ENCODE results near the gene SMIM44.
A peak's percentile ranks its signal among the peaks of the same experiment; 100 is the strongest.

Gene SMIM44

DNA sequence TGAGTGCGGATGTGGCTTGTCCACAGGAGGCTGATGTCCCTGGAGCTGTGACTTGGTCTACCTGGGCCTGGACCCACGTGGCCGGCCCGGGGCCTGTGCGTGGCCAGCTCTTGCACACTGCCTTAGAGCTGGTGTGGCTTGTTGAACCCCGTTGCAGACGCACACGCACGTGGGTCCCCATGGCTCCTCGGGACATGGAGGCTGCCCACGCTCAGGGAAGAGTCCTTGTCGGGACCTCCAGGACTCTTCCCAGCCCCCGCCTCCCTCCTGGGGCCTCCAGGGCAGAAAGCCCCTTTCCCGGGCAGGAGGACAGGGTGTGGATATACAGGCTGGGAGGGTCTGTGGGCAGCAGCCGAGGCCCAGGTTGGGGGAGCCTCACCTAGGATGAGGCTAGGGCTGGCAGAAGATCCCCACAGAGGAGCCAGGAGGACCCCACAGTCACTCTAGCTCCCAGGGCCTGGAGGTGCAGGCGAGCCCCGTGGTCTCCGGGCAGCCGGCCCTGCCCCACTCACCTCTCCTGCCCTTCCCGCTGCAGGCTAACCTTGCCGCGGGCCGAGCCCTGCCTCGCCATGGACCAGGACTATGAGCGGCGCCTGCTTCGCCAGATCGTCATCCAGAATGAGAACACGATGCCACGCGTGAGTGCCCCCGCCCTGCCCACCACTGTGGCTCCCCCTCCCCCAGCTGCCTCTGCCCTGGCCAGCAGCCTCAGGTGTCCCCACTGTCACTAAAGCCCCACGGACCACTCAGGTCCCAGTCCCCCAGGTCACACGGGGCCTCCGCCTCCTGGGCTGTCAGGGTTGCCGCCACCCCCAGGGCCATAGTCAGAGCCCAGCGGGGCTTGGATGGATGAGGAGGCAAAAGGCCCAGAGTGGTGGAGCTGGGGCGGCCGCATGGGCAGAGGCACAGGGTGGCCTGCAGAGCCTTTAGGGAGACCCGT is 39.5 kb upstream of the SMIM44 start:
- H3K9me3 Mint-ChIP-seq: no peaks in the 10 kb centered on the region
- H3K4me3 Mint-ChIP-seq: no peak overlapping the region
- no peak overlapping the region for H3K27ac Mint-ChIP-seq
- DNase-seq (no peak), ATAC-seq (replicated peaks) (no peak)
- no peaks in the 10 kb centered on the region for H3K27me3 Mint-ChIP-seq
- H3K4me1 Mint-ChIP-seq: peaks cover 17 to 19% of the 10 kb centered on the region in 2 donors
- H3K36me3 Mint-ChIP-seq: peaks cover 35 to 36% of the 10 kb centered on the region in 2 donors

DNA sequence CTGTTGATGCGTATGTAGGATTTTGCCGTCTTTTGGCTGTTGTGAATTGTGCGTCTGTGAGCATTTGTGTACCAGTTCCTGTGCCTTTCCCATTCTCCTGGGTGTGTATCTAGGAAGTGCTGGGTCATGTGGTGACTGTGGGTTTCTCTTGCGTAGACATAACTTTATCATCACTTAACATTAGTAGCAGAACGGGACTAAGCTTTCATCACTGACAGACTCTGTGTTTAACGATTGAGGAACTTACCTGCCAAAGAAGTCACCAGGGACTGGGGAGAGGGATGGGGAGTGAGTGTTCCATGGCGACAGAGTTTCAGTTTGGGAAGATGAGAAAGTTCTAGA is 37.8 kb upstream of the SMIM44 start:
- H3K27ac Mint-ChIP-seq: no peak overlapping the region
- no peak for ATAC-seq (replicated peaks)
- peaks cover 0 to 2% of the 10 kb centered on the region in 2 donors for H3K9me3 Mint-ChIP-seq
- no peaks in the 10 kb centered on the region for H3K27me3 Mint-ChIP-seq
- peaks cover 26 to 32% of the 10 kb centered on the region in 2 donors for H3K4me1 Mint-ChIP-seq
- H3K4me3 Mint-ChIP-seq: no peak overlapping the region
- peaks cover 34 to 35% of the 10 kb centered on the region in 2 donors for H3K36me3 Mint-ChIP-seq
- no peak for DNase-seq

DNA sequence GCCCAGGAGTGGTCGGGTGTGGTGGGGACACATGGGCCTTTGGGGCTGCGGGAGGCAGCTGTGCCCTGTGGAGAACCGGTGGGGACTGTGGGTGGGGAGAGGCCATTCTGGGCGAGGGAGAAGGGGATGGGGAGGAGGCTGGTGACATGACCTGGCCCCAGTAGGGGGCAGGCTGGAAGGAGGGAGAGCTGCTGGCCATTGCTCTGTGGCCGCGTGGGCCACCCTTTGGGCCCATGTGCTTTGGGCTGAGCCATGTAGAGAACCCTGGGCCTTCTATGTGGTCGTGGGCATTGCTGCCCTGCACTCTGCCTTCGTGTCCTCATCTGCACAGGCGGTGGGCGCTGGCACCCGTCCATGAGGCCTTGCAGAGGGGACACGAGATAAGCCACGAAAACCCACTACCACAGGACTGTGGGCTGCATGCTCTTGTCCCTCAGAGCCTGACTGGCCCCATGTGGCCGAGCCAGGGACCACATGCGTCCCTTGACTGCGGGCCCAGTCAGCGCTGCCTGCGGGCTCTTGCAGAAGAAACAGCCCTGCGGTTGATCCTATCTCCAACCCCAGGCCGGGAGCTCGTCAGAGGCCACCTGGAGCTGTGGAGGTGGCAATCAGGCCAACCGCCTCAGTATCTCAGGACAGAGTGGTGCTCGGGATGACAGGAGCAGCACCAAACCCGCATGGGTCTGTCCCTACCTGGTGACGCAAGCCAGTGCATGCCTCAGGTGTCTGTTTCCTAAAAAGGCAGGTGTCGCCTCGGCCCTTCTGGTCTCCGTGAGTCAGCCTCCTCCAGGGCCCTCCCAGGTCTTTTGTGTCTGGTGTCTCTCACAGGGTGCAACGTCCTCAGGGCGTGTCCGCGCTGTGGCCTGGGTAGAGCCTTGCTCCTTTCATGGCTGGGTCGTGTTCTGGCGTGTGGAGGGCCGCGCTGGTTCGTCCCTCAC is 37.2 kb upstream of the SMIM44 start:
- Mint-ChIP-seq H3K9me3 (peaks cover 0 to 2% of the 10 kb centered on the region in 2 donors), H3K27ac (peak overlapping the region; percentile 83), H3K4me3 (no peak overlapping the region), H3K36me3 (peaks cover 32 to 35% of the 10 kb centered on the region in 2 donors), H3K27me3 (no peaks in the 10 kb centered on the region), H3K4me1 (peaks cover 29 to 38% of the 10 kb centered on the region in 2 donors)
- DNase-seq (no peak), ATAC-seq (replicated peaks) (no peak)

DNA sequence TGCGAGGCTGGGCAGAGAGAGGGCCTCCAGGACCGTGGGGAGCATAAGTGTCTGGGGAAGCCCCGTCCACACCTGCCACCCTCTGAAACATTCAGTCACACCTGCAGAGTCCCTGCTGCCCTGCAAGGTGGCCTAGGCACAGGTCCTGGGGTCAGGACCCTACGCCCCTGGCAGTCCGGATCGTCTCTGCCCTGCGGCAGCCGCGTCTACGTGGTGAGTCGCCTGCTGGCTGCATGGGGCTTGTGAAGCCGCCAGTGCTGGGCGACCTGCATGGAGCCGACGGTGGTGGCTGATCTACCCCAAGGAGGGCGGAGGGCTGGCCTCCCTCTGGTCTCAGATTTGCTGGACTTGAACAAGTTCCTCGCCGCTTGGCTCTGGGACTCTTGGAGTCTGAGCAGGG is 35.9 kb upstream of the SMIM44 start:
- Mint-ChIP-seq H3K4me1 (peaks cover 35 to 50% of the 10 kb centered on the region in 2 donors), H3K36me3 (peaks cover 25 to 28% of the 10 kb centered on the region in 2 donors), H3K9me3 (peaks cover 0 to 2% of the 10 kb centered on the region in 2 donors), H3K27ac (no peak overlapping the region), H3K4me3 (no peak overlapping the region), H3K27me3 (no peaks in the 10 kb centered on the region)
- ATAC-seq (replicated peaks) (no peak), DNase-seq (no peak)

DNA sequence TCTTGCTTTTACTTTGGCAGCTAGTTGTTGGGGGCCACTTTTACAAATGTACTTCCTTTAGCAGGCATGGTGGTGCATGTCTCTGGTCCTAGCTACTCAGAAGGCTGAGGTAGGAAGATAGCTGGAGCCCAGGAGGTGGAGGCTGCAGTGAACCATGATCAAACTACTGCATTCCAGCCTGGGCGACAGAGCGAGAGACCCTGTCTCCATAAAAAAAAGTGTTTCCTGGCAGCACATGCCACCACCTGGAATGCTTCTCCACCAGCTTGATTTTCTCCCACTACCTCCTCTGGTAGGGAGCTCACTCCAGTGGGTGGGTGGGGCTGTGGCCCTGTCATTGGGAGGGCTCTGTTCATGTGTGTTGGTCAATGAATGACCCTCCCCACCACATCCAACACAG is 35.4 kb upstream of the SMIM44 start:
- DNase-seq (no peak), ATAC-seq (replicated peaks) (no peak)
- Mint-ChIP-seq H3K27me3 (no peaks in the 10 kb centered on the region), H3K27ac (no peak overlapping the region), H3K9me3 (peaks cover 0 to 2% of the 10 kb centered on the region in 2 donors), H3K36me3 (peaks cover 21 to 24% of the 10 kb centered on the region in 2 donors), H3K4me3 (no peak overlapping the region), H3K4me1 (peaks cover 39 to 55% of the 10 kb centered on the region in 2 donors)

DNA sequence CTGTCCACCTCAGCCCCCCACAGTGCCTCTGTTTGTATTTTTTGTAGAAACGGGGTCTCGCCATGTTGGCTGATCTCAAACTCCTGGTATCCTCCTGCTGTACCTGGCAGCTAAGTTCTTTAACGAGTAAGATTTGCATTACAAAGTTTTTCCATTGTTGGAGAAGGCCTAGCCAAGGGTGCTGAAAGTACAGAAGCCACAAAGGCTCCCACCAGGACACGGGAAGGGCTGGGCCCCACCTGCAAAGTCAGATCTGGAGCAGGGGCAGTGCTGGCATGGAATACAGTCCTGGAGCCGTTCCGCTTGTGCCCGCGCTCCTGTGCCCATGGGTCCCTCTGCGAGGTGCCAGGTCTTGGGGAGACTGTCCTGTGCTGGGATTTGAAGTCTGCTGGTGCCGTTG is 35.0 kb upstream of the SMIM44 start:
- DNase-seq: no peak
- Mint-ChIP-seq H3K27ac (no peak overlapping the region), H3K36me3 (peaks cover 17 to 20% of the 10 kb centered on the region in 2 donors), H3K9me3 (peaks cover 0 to 2% of the 10 kb centered on the region in 2 donors), H3K4me3 (no peak overlapping the region), H3K27me3 (no peaks in the 10 kb centered on the region), H3K4me1 (peaks cover 39 to 58% of the 10 kb centered on the region in 2 donors)
- ATAC-seq (replicated peaks): no peak

DNA sequence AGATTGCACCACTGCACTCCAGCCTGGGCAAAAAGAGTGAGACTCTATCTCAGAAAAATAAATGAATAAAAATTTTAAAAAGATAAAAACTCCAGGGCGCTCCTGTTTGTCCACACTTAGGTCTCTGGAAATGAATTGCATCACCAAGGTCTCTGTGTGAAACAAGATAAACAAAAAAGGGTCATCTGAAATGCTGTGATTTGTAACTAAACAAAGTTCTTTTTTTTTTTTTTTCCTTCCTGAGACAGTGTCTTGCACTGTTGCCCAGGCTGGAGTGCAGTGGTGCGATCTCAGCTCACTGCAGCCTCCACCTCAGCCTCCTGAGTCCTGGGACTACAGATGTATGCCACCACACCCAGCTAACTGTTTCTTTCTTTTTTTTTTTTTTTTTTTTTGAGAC is 34.4 kb upstream of the SMIM44 start:
- H3K4me1 Mint-ChIP-seq: peaks cover 40 to 59% of the 10 kb centered on the region in 2 donors
- ATAC-seq (replicated peaks): no peak

DNA sequence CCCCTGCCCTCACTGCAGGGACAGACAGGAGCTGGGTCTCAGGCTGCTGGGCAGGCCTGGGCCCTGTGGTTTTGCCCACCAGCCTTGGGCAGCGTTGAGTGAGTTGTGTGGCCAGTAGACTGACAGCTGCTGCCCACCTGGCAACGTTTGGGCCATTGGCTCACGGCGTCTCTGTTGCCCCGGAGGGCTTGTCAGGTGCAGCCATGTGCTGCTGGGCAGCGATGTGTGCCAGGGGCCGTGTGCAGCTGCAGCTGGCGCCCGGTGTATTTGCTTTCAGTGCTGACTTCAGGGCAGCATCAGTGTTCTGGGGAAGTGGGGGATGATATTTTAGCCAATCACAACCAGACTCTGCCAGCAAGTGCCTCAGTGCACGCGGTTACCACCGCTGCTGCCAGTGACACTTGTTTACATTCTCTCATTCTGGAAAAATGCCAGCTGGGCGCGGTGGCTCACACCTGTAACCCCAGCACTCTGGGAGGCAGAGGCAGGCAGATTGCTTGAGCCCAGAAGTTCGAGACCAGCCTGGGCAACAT is 33.5 kb upstream of the SMIM44 start:
- peak; percentile 73 for DNase-seq
- H3K27me3 Mint-ChIP-seq: no peaks in the 10 kb centered on the region
- H3K36me3 Mint-ChIP-seq: peaks cover 14 to 16% of the 10 kb centered on the region in 2 donors
- H3K9me3 Mint-ChIP-seq: peaks cover 0 to 2% of the 10 kb centered on the region in 2 donors
- peaks cover 44 to 63% of the 10 kb centered on the region in 2 donors for H3K4me1 Mint-ChIP-seq
- ATAC-seq (replicated peaks): peak; percentile 94 to 98
- H3K4me3 Mint-ChIP-seq: peak overlapping the region; percentile 55 to 63
- H3K27ac Mint-ChIP-seq: peak overlapping the region; percentile 96

More for the DNA sequence above, 34.4 kb upstream of the SMIM44 start:
- H3K9me3 Mint-ChIP-seq: peaks cover 0 to 2% of the 10 kb centered on the region in 2 donors
- DNase-seq: no peak
- H3K4me3 Mint-ChIP-seq: no peak overlapping the region
- H3K36me3 Mint-ChIP-seq: peaks cover 17 to 20% of the 10 kb centered on the region in 2 donors
- no peaks in the 10 kb centered on the region for H3K27me3 Mint-ChIP-seq
- no peak overlapping the region for H3K27ac Mint-ChIP-seq

DNA sequence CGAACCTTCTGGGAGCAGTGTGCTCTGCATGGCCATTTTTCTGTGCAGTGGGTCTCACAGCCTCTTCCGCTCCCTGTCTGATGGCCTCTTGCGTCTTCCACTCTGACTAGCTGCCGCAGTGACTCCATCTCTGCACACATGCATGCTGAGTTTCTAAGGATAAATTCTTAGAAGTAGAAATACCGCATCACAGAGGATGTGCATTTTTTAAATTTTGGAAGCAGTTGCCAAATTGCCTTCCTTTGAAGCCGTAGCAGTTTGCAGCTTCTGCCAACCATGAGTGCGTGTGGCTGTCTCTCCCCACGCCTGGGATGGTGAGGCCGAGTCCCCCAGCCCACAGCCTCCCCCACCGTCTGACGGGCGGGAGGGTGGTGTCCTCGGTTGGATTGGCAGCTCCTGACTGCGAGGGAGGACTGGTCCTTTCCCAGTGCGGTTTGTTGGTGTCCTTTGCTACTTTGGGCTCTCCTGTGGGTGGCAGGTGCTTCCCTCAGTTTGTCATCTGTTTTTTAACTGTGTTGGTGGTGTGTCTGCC is 32.7 kb upstream of the SMIM44 start:
- no peaks in the 10 kb centered on the region for H3K27me3 Mint-ChIP-seq
- H3K4me1 Mint-ChIP-seq: peaks cover 41 to 65% of the 10 kb centered on the region in 2 donors
- peak overlapping the region; percentile 96 for H3K27ac Mint-ChIP-seq
- ATAC-seq (replicated peaks) (peak in 1 of 2 donors; percentile 15), DNase-seq (no peak)
- H3K36me3 Mint-ChIP-seq: peaks cover 12 to 14% of the 10 kb centered on the region in 2 donors
- peaks cover 0 to 2% of the 10 kb centered on the region in 2 donors for H3K9me3 Mint-ChIP-seq
- H3K4me3 Mint-ChIP-seq: peak overlapping the region in 1 of 2 donors; percentile 22

DNA sequence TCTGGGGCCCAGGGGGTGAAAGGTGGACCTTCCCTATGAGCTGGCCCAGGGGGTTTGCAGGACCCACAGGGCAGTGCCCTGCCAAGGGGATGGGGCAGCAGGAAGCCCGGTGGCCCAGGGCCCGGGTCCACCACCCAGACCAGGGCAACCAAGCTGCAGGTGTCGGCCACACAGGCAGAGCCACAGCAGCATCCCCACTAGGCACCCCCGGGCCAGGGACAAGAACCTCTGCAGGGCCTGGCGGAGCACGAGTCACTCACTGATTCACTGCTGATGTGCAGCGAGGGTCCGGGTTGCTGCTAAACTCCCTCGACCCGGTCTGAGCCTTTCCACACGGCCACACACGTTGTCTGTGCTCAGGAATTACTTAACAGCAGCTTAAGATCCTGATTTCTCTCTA is 31.7 kb upstream of the SMIM44 start:
- Mint-ChIP-seq H3K27me3 (no peaks in the 10 kb centered on the region), H3K9me3 (peaks cover 0 to 2% of the 10 kb centered on the region in 2 donors), H3K4me3 (no peak overlapping the region), H3K36me3 (peaks cover 14 to 18% of the 10 kb centered on the region in 2 donors), H3K4me1 (peaks cover 40 to 66% of the 10 kb centered on the region in 2 donors), H3K27ac (no peak overlapping the region)
- ATAC-seq (replicated peaks) (no peak), DNase-seq (no peak)

DNA sequence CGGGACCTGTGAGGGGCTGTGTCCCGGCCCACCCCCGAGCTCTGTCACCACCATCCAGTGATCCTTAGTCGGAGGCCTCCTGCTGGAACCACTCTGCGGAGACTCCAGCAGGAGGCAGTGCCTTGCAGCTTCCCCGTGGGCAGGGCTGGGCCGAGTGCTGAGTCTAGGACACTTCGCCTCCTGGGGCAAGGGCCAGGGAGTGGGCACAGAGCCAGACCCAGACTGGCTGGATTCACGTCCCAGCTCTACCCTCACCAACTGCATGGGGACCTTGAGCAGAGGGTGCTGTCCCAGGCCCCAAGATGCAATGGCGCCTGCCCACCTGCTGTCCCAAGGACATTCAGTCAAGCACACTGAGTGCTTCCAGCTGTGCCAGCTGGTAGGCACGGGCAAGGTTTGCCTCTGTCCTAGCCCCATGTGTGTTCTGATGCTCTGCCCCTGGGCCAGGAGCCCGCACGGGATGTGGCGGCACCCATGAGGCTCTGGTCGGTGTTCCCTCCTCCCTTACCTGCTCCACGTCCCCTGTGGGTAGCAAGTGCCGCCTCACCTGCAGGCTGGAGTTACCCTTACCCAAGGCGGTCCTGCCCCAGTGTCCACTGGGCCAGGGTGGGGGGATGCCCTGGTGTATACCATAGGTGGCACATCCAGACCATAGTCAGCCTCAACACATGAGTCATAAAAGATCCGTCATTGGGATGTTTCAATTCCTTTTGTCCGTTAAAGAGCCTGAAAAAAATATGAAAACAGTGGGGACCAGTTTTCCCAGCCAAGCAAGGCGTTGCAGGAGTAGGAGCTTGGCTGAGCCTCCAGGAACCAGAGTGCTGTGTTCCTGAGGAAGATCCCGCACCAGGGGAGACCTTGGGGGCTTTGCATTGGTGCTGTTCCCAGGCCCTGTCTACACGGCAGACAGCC is 30.2 kb upstream of the SMIM44 start:
- Mint-ChIP-seq H3K4me3 (peak overlapping the region in 1 of 2 donors; percentile 19), H3K9me3 (peaks cover 0 to 2% of the 10 kb centered on the region in 2 donors), H3K27ac (peak overlapping the region; percentile 9), H3K27me3 (no peaks in the 10 kb centered on the region), H3K4me1 (peaks cover 43 to 76% of the 10 kb centered on the region in 2 donors), H3K36me3 (peaks cover 20 to 24% of the 10 kb centered on the region in 2 donors)
- ATAC-seq (replicated peaks) (no peak), DNase-seq (no peak)

DNA sequence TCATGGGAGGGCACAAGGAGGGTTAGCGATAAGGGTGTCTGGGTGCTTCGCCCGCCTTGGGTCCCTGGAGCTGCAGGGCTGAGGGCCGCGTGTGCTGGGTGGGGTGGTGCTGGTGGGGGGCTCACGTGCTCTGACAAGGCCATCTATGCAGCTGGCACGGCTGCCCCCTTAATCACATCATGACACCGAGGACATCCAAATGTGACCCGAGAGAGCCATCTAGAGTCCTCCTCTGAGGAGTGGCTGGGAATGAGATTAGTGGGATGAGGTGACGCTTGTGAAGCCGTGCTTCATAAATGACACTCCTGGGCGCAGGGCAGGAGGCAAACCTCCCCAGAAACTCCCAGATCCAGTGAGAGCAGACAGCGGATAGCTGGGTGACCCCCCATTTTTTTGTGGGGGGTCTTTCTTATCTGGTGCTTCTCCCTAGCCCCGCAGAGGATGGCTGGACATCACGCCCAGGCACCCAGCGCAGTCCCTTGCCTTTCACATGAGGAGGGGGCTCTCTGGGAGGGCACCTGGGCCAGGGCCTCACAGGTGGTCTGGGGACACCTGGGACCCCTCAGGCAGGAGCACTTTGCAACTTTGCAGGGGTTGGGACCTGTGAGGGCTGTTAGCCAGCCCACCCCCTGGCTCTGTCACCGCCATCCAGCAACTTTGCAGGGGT is 29.5 kb upstream of the SMIM44 start:
- Mint-ChIP-seq H3K4me1 (peaks cover 45 to 81% of the 10 kb centered on the region in 2 donors), H3K27ac (no peak overlapping the region), H3K9me3 (peaks cover 0 to 2% of the 10 kb centered on the region in 2 donors), H3K4me3 (no peak overlapping the region), H3K27me3 (no peaks in the 10 kb centered on the region), H3K36me3 (peaks cover 20 to 24% of the 10 kb centered on the region in 2 donors)
- no peak for DNase-seq
- no peak for ATAC-seq (replicated peaks)
